CD8-positive, alpha-beta memory T cell (primary cell): ENCODE data around the gene NOL4L. TPM values are rescaled to one million over a fixed set of nuclear protein-coding genes. Genes with fewer than 3 reads are reported as not detected.

Experiments
- CTCF ChIA-PET: fragments of 350-600 bp; sonication (Branson Sonifier 250); formaldehyde crosslinking; loops from one replicate; lab custom pipeline; 2021; ENCODE audit warnings: antibody characterized with exemption; lab: Charles Lee
- POLR2A ChIA-PET: fragments of 350-600 bp; sonication (Branson Sonifier 250); formaldehyde crosslinking; loops from one replicate; lab custom pipeline; 2021; ENCODE audit warnings: antibody characterized with exemption; lab: Charles Lee
- DNase-seq, 5 donors: peaks; one replicate each; pipeline versions ENCODE4 v3.0.0 to v3.0.0-alpha.2; 2020 to 2022; ENCODE audit warnings: mixed read lengths in 1 of 5
- H3K27ac ChIP-seq: one replicate; pipeline ENCODE4 v1.7.0; 2013; ENCODE audit warnings: low read depth, mild to moderate bottlenecking, low read length, moderate library complexity
- H3K27me3 ChIP-seq: 2 replicates; pipeline ENCODE4 v1.7.0; 2013; ENCODE audit warnings: low read length, mild to moderate bottlenecking; ENCODE audit not compliant: insufficient read depth, poor library complexity, severe bottlenecking
- H3K36me3 ChIP-seq: 2 replicates; pipeline ENCODE4 v1.7.0; 2013; ENCODE audit warnings: mild to moderate bottlenecking, low read length, moderate library complexity; ENCODE audit not compliant: insufficient read depth
- H3K4me1 ChIP-seq: 2 replicates; pipeline ENCODE4 v1.7.0; 2013; ENCODE audit warnings: mild to moderate bottlenecking, low read length, moderate library complexity; ENCODE audit not compliant: insufficient read depth
- H3K4me3 ChIP-seq: 2 replicates; pipeline ENCODE4 v1.7.0; 2013; ENCODE audit warnings: mild to moderate bottlenecking, low read length
- H3K9me3 ChIP-seq: 2 replicates; pipeline ENCODE4 v1.7.0; 2013; ENCODE audit warnings: mild to moderate bottlenecking, low read length
- H3K27ac Mint-ChIP-seq, 8 donors: one replicate each; pipeline ENCODE4 v1.8.0; 2020 to 2021; ENCODE audit warnings: mixed read lengths in 8 of 8, mild to moderate bottlenecking in 6 of 8, inconsistent platforms in 3 of 8, moderate library complexity in 3 of 8
- H3K27me3 Mint-ChIP-seq, 2 donors: one replicate each; pipeline ENCODE4 v1.8.0; 2020 to 2021; ENCODE audit warnings: mixed read lengths in 2 of 2, mild to moderate bottlenecking in 1 of 2, moderate library complexity in 1 of 2
- H3K36me3 Mint-ChIP-seq, 3 donors: one replicate each; pipeline ENCODE4 v1.8.0; 2020 to 2021; ENCODE audit warnings: mixed read lengths in 3 of 3, inconsistent platforms in 1 of 3, mild to moderate bottlenecking in 1 of 3
- H3K4me1 Mint-ChIP-seq, 3 donors: one replicate each; pipeline ENCODE4 v1.8.0; 2020 to 2021; ENCODE audit warnings: mixed read lengths in 3 of 3, inconsistent platforms in 1 of 3, mild to moderate bottlenecking in 1 of 3
- H3K4me3 Mint-ChIP-seq, 7 donors: one replicate each; pipeline ENCODE4 v1.8.0; 2020 to 2021; ENCODE audit warnings: mixed read lengths in 7 of 7, mild to moderate bottlenecking in 6 of 7, moderate library complexity in 4 of 7, inconsistent platforms in 2 of 7
- H3K9me3 Mint-ChIP-seq, 5 donors: one replicate each; pipeline ENCODE4 v1.8.0; 2020 to 2022; ENCODE audit warnings: mixed read lengths in 5 of 5, mild to moderate bottlenecking in 3 of 5, moderate library complexity in 2 of 5, inconsistent platforms in 1 of 5
- polyA plus RNA-seq: library from polyadenylated mRNA; unstranded; fragments of 300-500 nt; fragmentation: Illumina TruSeq; gene quantifications from one replicate; pipeline ENCODE4 v1.2.3, GENCODE V29; 2021
- total RNA-seq, 2 experiments: library from RNA; stranded (reverse); gene quantifications; one replicate each; pipeline ENCODE4 v1.2.3, GENCODE V29; 2021

The NOL4L gene
- total and polyA plus RNA-seq, 3 experiments from 2014 or later = 15.4 to 19.8 (median 15.8) TPM

DNA sequence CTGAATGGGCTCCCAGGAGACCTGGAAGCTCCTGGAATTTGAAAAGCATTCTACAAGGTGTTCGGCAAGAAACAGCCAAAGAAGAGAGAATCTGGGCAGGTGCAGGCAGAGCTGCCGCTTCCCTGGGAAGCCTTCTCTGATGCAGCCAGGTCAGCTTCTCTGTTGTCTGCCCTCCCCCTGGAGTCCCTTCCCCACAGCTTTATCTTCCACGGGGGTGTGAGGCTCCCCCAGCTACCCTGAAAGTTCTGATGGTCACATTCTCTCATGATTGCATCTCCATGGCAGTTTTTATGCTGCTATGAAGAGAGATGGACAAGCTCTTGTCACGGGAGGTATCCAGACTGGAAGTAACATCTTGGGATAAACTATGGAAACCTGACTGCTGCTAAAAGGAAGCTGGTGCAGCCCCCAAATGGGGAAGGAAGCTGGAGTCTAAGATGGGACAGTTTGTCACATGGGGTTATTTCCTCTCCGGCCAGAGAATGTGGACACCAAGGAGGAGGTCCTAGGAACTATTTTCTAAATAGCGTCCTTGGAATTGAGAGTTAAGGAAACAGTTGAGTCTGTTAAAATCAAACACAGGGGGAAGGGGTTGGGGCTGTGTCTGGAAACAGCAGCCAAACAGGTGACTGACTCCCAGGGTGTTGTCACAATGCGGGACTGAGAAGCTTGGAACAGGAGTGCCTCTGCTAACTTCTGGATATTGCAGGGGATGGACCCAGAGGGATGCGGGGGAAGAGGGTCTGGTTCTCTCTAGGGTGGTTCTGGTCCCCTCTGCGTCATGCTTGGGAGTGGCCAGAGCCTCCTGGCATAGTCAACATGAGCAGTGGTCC lies 135.9 kb downstream of the NOL4L start:
- Histone ChIP-seq H3K9me3 (no peaks in the 10 kb centered on the region), H3K36me3 (peaks cover 35% of the 10 kb centered on the region), H3K4me1 (no peaks in the 10 kb centered on the region), H3K4me3 (no peak overlapping the region), H3K27ac (no peak overlapping the region), H3K27me3 (no peaks in the 10 kb centered on the region)
- DNase-seq = no peak
- H3K4me1 Mint-ChIP-seq = peaks cover 7 to 21% (median 11%) of the 10 kb centered on the region in 3 donors
- ChIA-PET POLR2A (interaction anchor here (0.6 kb wide), 1 partner anchor 86 kb away, joined by 4 read pairs; no protein-coding TSS in a partner anchor), CTCF (no interaction called here)
- no peaks in the 10 kb centered on the region for H3K9me3 Mint-ChIP-seq
- H3K4me3 Mint-ChIP-seq = no peak overlapping the region
- peak overlapping the region in 7 of 8 donors; percentile 10 to 85 (median 32) for H3K27ac Mint-ChIP-seq
- peaks cover 0 to 93% (median 8%) of the 10 kb centered on the region in 3 donors for H3K36me3 Mint-ChIP-seq
- no peaks in the 10 kb centered on the region for H3K27me3 Mint-ChIP-seq

DNA sequence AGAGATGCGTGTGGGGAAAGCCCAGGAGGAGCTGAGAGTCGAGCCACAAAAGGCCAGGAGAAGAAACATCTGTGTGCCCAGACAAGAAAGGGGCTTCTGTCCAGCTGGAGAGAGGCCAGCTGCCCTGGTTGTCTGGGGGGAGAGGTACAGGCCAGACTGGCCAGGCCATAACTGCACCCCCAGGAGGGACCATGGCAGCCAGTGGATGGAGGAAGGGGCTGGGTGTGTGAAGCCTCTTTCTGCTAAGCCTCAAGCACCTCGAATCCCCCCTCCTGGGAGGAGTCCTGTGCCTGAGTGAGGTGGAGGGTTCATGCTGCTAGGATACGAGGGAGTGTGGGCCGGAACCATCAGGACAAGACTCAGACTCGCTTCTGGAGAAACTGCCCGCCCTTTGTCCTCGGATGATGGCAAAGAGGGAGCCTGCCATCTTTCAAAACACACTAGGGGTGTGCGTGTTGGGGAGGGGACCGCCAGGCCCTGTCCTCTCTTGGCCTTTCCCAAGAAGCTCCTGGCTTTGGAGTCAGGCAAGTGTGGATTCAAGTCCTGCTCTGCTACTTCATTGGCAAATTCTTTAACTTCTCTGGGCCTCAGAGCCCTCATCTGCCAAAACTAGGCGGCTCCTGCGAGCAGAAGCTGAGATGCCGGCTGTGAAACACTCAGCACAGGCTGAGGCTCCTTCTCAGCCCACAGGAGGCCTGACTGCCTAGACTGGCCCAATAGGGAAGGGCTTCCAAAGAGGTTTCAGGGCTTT lies 136.7 kb downstream of the NOL4L start:
- Histone ChIP-seq H3K4me3 (no peak overlapping the region), H3K9me3 (no peaks in the 10 kb centered on the region), H3K36me3 (peaks cover 35% of the 10 kb centered on the region), H3K27me3 (no peaks in the 10 kb centered on the region), H3K27ac (no peak overlapping the region), H3K4me1 (no peaks in the 10 kb centered on the region)
- Mint-ChIP-seq H3K4me3 (no peak overlapping the region), H3K27ac (peak overlapping the region in 6 of 8 donors; percentile 6 to 88 (median 68)), H3K4me1 (peaks cover 10 to 27% (median 19%) of the 10 kb centered on the region in 3 donors), H3K9me3 (no peaks in the 10 kb centered on the region), H3K27me3 (no peaks in the 10 kb centered on the region), H3K36me3 (peaks cover 0 to 91% (median 8%) of the 10 kb centered on the region in 3 donors)
- no peak for DNase-seq
- ChIA-PET CTCF (no interaction called here), POLR2A (interaction anchor here (0.6 kb wide), 1 partner anchor 85 kb away, joined by 4 read pairs; no protein-coding TSS in a partner anchor)

DNA sequence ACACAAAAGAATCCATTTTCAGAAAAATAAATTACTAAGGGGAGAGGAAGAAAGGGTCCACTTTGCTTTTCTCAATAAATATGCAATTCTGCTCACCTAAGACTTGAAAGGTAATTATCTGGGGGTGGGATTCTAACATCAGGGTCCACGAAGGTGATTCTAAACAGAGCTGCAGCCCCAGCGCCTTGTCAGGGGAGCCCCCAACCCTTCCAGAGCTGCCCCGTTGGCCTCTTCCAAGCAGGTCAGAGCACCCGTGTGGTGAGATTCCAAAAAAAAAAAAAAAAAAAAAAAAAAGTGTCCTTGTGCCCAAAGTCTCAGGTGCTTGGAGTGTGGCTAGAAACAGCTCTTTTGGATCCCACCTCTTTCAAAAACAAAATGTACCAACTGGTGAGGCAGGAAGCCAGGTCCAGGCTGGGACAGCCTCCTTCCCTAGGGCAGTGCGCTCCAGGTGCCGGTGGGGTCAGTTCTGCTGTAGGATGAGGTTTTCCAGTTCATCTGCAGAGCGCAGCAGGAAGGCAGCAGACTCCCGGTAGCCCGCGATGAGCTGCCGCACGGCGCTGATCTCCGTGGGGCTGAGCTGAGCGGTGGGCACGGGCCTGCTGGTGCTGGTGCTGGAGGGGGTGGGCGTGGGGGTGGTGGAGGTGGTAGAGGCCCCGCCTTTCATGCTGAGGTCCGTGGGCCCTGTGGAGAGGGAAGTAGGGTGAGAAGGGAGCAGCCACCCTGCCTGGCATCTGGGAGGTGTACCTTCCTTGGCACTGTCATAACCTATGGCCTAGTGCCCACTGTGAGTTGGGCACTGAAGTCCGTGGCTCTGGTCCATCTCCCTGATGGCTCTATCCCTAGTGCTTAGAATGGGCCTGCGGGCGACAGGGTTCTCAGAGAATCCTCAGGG lies 137.8 kb downstream of the NOL4L start:
- POLR2A ChIA-PET = no interaction called here
- Histone ChIP-seq H3K4me3 (no peak overlapping the region), H3K27ac (no peak overlapping the region), H3K27me3 (no peaks in the 10 kb centered on the region), H3K4me1 (no peaks in the 10 kb centered on the region), H3K9me3 (no peaks in the 10 kb centered on the region), H3K36me3 (peaks cover 25% of the 10 kb centered on the region)
- H3K36me3 Mint-ChIP-seq = peaks cover 0 to 89% (median 8%) of the 10 kb centered on the region in 3 donors
- no peaks in the 10 kb centered on the region for H3K27me3 Mint-ChIP-seq
- peak overlapping the region in 1 of 7 donors; percentile 69 for H3K4me3 Mint-ChIP-seq
- H3K9me3 Mint-ChIP-seq = no peaks in the 10 kb centered on the region
- CTCF ChIA-PET = no interaction called here
- no peak for DNase-seq
- peaks cover 10 to 38% (median 27%) of the 10 kb centered on the region in 3 donors for H3K4me1 Mint-ChIP-seq
- H3K27ac Mint-ChIP-seq = peak overlapping the region in 6 of 8 donors; percentile 30 to 88 (median 68)

DNA sequence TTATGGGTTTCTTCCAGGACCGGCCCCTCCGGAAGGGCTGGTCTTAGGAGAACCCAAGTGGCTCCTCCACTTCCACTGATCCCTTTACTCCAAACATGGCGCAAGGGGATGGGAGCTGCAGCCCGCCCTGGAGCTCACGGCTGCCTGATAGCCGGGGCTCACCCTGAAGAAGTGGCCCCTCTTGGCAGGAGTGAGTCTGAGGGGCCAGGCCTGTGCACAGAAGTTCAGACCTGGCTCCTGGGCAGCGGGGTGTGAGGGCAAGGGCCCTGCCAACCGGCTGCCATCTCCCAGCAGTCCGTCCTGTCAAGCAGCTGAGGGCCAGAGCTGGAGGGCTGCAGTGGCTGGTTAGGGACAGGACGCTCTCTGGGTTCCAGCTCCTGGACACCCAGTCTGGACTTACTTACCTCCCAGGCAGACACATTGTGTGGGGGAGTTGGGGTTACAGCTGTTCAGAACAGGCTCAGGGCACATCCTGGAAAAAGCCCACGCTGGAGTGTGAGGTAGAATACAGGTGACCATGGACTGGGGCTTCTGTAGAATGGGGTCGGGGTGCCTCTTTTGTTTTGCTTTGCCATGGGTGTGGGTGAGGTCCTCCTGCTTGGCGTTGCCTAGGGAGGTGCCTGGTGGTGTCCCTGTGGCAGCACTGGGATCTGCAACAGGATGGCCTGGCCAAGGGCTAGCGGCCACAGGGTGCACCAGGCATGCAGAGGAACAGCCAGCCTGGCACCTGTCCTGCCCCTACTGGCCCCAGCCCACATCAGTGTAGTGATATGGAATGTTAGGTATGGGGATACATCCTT lies 138.6 kb downstream of the NOL4L start:
- Mint-ChIP-seq H3K27ac (peak overlapping the region in 6 of 8 donors; percentile 30 to 95 (median 56)), H3K4me1 (peaks cover 10 to 39% (median 27%) of the 10 kb centered on the region in 3 donors), H3K36me3 (peaks cover 0 to 86% (median 8%) of the 10 kb centered on the region in 3 donors), H3K9me3 (no peaks in the 10 kb centered on the region), H3K27me3 (no peaks in the 10 kb centered on the region), H3K4me3 (no peak overlapping the region)
- no peaks in the 10 kb centered on the region for H3K27me3 ChIP-seq
- CTCF ChIA-PET = interaction anchor here (0.5 to 1.0 kb wide), 2 partner anchors 19 to 39 kb away, joined by 3 to 4 read pairs; no protein-coding TSS in a partner anchor
- H3K27ac ChIP-seq = no peak overlapping the region
- no peaks in the 10 kb centered on the region for H3K4me1 ChIP-seq
- DNase-seq = no peak
- H3K4me3 ChIP-seq = no peak overlapping the region
- POLR2A ChIA-PET = no interaction called here
- H3K36me3 ChIP-seq = peaks cover 25% of the 10 kb centered on the region
- no peaks in the 10 kb centered on the region for H3K9me3 ChIP-seq

DNA sequence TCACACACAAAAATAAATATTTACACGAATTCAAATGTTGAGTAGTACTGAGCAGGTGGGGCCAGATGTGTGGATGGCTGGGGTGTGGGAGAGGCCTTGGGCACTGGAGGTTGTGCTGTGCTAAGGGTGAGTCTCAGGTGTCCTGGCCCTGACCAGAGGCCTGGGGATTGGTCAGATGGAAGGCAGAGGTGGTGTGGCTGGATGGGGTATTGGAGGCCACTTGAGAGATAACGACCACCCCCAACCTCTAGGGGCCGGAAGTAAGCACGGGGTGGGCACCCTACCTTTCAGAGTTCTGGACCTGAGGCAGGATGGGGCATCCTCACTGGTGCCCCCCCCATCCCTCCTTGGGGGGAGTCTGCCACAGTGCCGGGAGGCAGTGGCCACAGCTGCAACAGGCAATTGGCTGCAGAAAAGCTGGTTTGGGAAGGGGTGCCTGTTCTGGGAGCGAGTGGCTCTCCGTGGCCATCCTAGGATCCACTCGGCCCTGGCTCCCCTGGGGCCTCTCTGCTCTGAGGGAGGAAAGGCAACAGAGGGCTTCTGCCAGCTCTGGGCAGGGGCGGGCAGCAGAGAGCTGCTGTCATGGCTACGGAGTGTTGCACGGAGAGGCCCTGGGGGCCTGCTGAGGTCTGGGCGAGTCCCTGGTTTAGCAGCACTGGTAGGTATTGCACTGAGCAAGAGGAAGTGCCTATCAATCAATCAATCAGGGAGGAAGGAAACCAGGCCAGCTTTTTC lies 139.4 kb downstream of the NOL4L start:
- Mint-ChIP-seq H3K4me3 (no peak overlapping the region), H3K27ac (peak overlapping the region; percentile 9 to 95 (median 69)), H3K27me3 (no peaks in the 10 kb centered on the region), H3K36me3 (peaks cover 0 to 84% (median 9%) of the 10 kb centered on the region in 3 donors), H3K4me1 (peaks cover 10 to 39% (median 27%) of the 10 kb centered on the region in 3 donors), H3K9me3 (no peaks in the 10 kb centered on the region)
- no peaks in the 10 kb centered on the region for H3K27me3 ChIP-seq
- ChIA-PET CTCF (interaction anchor here (0.5 to 1.0 kb wide), 2 partner anchors 20 to 39 kb away, joined by 3 to 4 read pairs; no protein-coding TSS in a partner anchor), POLR2A (no interaction called here)
- no peak for DNase-seq
- no peak overlapping the region for H3K27ac ChIP-seq
- H3K36me3 ChIP-seq = peaks cover 25% of the 10 kb centered on the region
- H3K4me3 ChIP-seq = no peak overlapping the region
- H3K4me1 ChIP-seq = no peaks in the 10 kb centered on the region
- H3K9me3 ChIP-seq = no peaks in the 10 kb centered on the region

DNA sequence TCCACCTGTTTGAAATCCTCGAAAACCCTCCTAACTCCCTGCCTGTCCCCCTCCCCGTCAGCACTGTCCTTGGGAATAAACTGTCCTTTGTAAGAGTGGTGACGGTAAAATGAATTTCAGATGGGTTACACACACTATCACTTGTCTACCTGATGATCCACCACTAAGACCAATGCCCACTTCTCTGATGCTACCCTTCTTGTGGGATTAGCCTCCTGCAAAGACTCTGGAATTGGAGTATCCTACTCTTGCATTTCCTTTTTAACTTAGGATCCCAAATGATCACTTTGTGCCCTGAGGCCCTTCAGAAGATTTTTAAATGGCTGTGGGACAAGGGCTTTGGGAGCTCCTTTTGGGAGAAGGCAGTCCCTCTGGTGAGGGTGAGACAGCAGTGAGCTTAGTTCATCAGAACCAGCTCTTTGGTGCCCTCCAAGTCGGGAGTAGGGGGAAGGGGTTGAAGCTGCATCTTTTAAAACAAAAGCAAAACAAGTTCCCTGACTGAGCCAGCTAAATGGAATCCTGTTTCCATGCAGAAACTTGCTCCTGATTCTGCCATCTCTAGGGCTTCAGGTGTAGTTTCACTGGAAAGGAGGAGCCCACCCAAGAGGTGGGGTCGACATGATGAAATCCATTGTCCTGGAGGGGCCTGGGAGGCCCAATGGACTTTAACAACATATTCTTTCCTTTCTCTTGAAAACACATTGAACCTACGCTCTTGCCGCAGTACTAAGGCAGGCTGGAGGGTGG lies 140.5 kb downstream of the NOL4L start:
- peak overlapping the region in 7 of 8 donors; percentile 2 to 66 (median 42) for H3K27ac Mint-ChIP-seq
- H3K4me3 Mint-ChIP-seq = peak overlapping the region in 1 of 7 donors; percentile 32
- Histone ChIP-seq H3K36me3 (peaks cover 25% of the 10 kb centered on the region), H3K27me3 (no peaks in the 10 kb centered on the region), H3K4me1 (no peaks in the 10 kb centered on the region), H3K27ac (no peak overlapping the region), H3K4me3 (no peak overlapping the region), H3K9me3 (no peaks in the 10 kb centered on the region)
- DNase-seq = no peak
- ChIA-PET CTCF (interaction anchor here (0.9 kb wide), 1 partner anchor 86 kb away, joined by 3 read pairs; the partner anchor contains the start of gene ASXL1), POLR2A (no interaction called here)
- no peaks in the 10 kb centered on the region for H3K27me3 Mint-ChIP-seq
- H3K4me1 Mint-ChIP-seq = peaks cover 10 to 46% (median 27%) of the 10 kb centered on the region in 3 donors
- H3K36me3 Mint-ChIP-seq = peaks cover 0 to 83% (median 9%) of the 10 kb centered on the region in 3 donors
- no peaks in the 10 kb centered on the region for H3K9me3 Mint-ChIP-seq
